Right lobe of liver (tissue), 6 donors: Measurements from ENCODE around the gene ATP2B3. TPM values are rescaled to one million over a fixed set of nuclear protein-coding genes. Genes with fewer than 3 reads are reported as not detected.
A peak's percentile ranks its signal among the peaks of the same experiment; 100 is the strongest.

Source experiments
- ATAC-seq, 4 donors: fragments of 200-7000 bp; cut with Tn5 transposase; one replicate each; pipeline ENCODE4 v1.9.1; 2020; ENCODE audit warnings: mild to moderate bottlenecking in 4 of 4, moderate library complexity in 4 of 4
- DNase-seq, 3 donors: peaks; one replicate each; pipeline ENCODE4 v3.0.0-alpha.2; 2020
- H3K27ac ChIP-seq, 3 donors: fragments of 200-600 bp; one replicate each; pipeline ENCODE4 v1.8.0; 2022
- H3K27me3 ChIP-seq, 2 donors: fragments of 200-600 bp; one replicate each; pipeline ENCODE4 v1.8.0; 2022
- H3K36me3 ChIP-seq, 4 donors: fragments of 200-600 bp; sonication (generic) in 1 of 4; one replicate each; pipeline versions ENCODE4 v1.5.1 to v1.8.0; 2017 to 2022; ENCODE audit warnings: control low read depth in 1 of 4
- H3K4me1 ChIP-seq, 4 donors: fragments of 200-600 bp; sonication (generic) in 1 of 4; one replicate each; pipeline versions ENCODE4 v1.5.1 to v1.8.0; 2017 to 2022; ENCODE audit warnings: control low read depth in 1 of 4
- H3K4me3 ChIP-seq, 3 donors: fragments of 200-600 bp; one replicate each; pipeline ENCODE4 v1.8.0; 2022
- H3K9me3 ChIP-seq, 4 donors: fragments of 200-600 bp; sonication (generic) in 1 of 4; one replicate each; pipeline versions ENCODE4 v1.5.1 to v1.8.0; 2017 to 2022; ENCODE audit warnings: control low read depth in 1 of 4
- CTCF ChIP-seq, 4 donors: fragments of 200-600 bp in 3 of 4; fragments of 450-650 bp in 1 of 4; IDR thresholded peaks; one replicate each; pipeline versions ENCODE4 v1.5.1 to v1.8.0; 2016 to 2022; ENCODE audit warnings: antibody characterized with exemption in 4 of 4, mild to moderate bottlenecking in 2 of 4
- POLR2A ChIP-seq: fragments of 450-650 bp; IDR thresholded peaks from one replicate; pipeline ENCODE4 v1.6.1; 2017; ENCODE audit warnings: antibody characterized with exemption, mild to moderate bottlenecking
- WGBS: methylation state at CpG from one replicate; pipeline ENCODE4 v1.1.6; 2018; ENCODE audit warnings: low coverage, low lambda C conversion rate; ENCODE audit not compliant: insufficient coverage; ENCODE audit errors: missing lambda C conversion rate; 5-methylcytosine and 5-hydroxymethylcytosine counted together
- intact Hi-C, 2 donors: fragments of 100-400 bp; cut with DNase I; formaldehyde crosslinking; loops; one replicate each; pipeline versions ENCODE4 v1.11.2 to v1.14.1; 2022
- total RNA-seq, 6 experiments: library from RNA; depleted of rRNA in 2 of 6; stranded (reverse); fragments of >200 nt in 2 of 6; fragmentation: NEBNext Ultra II Directional in 3 of 6; extraction: Animal tissue kit (Norgen Biotek cat#: 25700) in 3 of 6; gene quantifications; one replicate each; pipeline versions ENCODE4 v1.1.0 to v1.2.4, GENCODE V29; 2016 to 2023
- donor health status: DM: no; HTN: yes; CAD: no.
- donor health status: DM: no; HTN: no; CAD: no.
- donor health status: DM: no; HTN: no; CAD: no.
- donor health status: DM: no; HTN: yes; CAD: no.
- donor health status: DM: no; HTN: yes; CAD: no.

Gene ATP2B3
- total RNA-seq, 6 experiments from 2014 or later = 0.07 TPM; not detected in 5

DNA sequence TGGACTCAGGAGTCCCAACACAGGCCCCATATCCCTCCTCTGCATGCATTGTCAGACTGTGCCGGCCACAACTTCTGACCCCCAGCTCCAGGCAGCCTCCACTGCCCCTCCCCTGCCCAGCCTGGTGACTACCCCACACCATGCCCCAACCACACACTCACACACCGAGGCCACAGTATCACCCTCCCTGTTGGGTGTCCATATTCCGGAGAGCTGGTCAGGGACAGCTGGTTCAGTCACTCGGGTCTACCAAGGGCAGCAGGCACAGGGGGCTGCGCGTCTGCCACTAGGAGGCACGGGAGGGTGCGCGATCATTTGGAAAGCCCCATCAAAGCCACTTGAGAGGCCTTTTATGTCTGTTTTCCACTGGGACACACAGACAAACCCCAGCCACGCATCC, 55.2 kb downstream of the ATP2B3 start:
- intact Hi-C loops = no loop called here
- H3K4me1 ChIP-seq = no peaks in the 10 kb centered on the region
- H3K27ac ChIP-seq = no peak overlapping the region
- WGBS = no CpG with 5 or more reads among the region's 10 CpGs
- no peaks in the 10 kb centered on the region for H3K36me3 ChIP-seq
- H3K9me3 ChIP-seq = no peaks in the 10 kb centered on the region
- DNase-seq = no peak
- H3K4me3 ChIP-seq = no peak overlapping the region
- TF ChIP-seq POLR2A (no peak), CTCF (IDR thresholded peaks at IDR 0.05) (no peak)
- no peaks in the 10 kb centered on the region for H3K27me3 ChIP-seq
- no peak for ATAC-seq

- H3K9me3 ChIP-seq = no peaks in the 10 kb centered on the region
- no peaks in the 10 kb centered on the region for H3K4me1 ChIP-seq
- no peak for TF ChIP-seq CTCF (IDR thresholded peaks at IDR 0.05)
- no peak for TF ChIP-seq POLR2A
- no peak overlapping the region for H3K27ac ChIP-seq
- DNase-seq (no peak), ATAC-seq (no peak)
- 53% methylated on average over 3 of the region's 4 CpGs for WGBS
- H3K27me3 ChIP-seq = no peaks in the 10 kb centered on the region
- H3K4me3 ChIP-seq = no peak overlapping the region
- intact Hi-C loops = no loop called here
- no peaks in the 10 kb centered on the region for H3K36me3 ChIP-seq
These were observed 56.5 kb downstream of the ATP2B3 start for GRCh38 chrX:153573984-153574383.

DNA sequence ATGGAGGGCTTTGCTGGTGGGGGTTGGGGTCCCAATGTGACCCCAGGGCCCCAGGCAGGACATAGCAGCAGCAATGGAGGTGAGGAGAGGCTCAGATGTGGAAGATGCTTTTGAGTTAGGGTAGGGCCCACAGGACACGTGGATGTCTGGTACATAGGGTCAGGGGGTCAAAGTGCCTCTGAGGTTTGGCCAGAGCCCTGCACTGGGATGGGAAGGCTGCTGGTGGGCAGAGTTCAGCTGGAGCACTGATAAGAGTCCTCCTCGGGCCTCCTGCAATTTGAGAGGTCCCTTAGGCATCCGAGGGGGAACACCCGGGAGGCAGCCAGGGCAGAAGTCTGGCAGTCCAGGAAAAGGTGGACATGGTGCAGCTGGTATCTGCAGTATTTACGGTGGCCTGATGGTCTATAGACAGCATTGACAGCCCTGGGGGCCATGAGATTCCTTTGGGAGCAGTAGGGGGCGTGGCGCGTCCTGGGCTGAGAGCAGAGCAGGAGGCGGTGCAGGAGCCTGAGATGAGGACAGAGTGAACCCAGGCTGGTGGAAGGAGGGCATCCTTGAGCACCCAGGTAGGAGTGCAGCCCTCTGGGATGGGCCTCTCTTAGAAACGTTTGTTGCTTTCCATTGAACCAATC, 58.9 kb downstream of the ATP2B3 start:
- Histone ChIP-seq H3K27ac (no peak overlapping the region), H3K9me3 (no peaks in the 10 kb centered on the region), H3K36me3 (no peaks in the 10 kb centered on the region), H3K27me3 (no peaks in the 10 kb centered on the region), H3K4me1 (no peaks in the 10 kb centered on the region), H3K4me3 (no peak overlapping the region)
- DNase-seq (no peak), ATAC-seq (peak in 2 of 4 donors; percentile 23 to 25)
- intact Hi-C loops = no loop called here
- TF ChIP-seq POLR2A (no peak), CTCF (IDR thresholded peaks at IDR 0.05) (no peak)
- 80% methylated on average over 4 of the region's 10 CpGs for WGBS

DNA sequence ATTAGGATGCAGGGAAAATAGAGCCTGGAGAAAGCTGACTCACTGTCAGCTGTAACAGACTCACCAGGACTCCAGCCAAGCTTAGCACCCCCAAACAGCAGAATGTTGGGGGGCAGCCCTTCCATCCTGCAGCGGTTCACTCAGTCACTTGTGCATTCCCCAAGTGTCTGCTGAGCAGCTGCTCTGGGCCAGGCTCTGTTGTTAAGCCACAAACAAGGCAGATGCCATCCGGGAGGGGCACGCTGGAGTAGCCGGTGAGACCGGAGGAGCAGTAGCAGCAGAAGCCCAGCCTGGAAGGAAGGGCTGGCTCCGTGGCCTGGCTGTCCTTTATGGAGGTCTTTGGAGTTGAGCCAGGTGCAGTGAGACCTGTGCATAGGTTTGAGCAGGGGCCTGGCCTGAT, 59.5 kb downstream of the ATP2B3 start:
- Histone ChIP-seq H3K4me3 (no peak overlapping the region), H3K27me3 (no peaks in the 10 kb centered on the region), H3K27ac (no peak overlapping the region), H3K9me3 (no peaks in the 10 kb centered on the region), H3K36me3 (no peaks in the 10 kb centered on the region), H3K4me1 (no peaks in the 10 kb centered on the region)
- TF ChIP-seq CTCF (IDR thresholded peaks at IDR 0.05) = no peak
- no peak for TF ChIP-seq POLR2A
- WGBS = 83% methylated on average over 4 of the region's 6 CpGs
- DNase-seq (no peak), ATAC-seq (no peak)
- intact Hi-C loops = no loop called here
